Measurements from ENCODE around the gene SLC7A5. TPM values are rescaled to one million over a fixed set of nuclear protein-coding genes. Genes with fewer than 3 reads are reported as not detected.

Gene SLC7A5
- total and polyA plus RNA-seq, 2 of the 13 experiments (the other 11 are each of a cell fraction or from before 2014, with no cell fraction given): 79.6 to 155 TPM

- TF ChIP-seq RERE (CRISPR knock-in tag; IDR thresholded peaks at IDR 0.05; ENCODE audit: low read depth): peak; percentile 65; the same call in 1 of the 2 replicates
- peak; percentile 94 for TF ChIP-seq ZNF543 (CRISPR knock-in tag; IDR thresholded peaks at IDR 0.05)
- TF ChIP-seq ZNF407 (CRISPR knock-in tag; IDR thresholded peaks at IDR 0.05; ENCODE audit: not compliant biosample characterization): peak; percentile 66
- TF ChIP-seq PAX8 (CRISPR knock-in tag; IDR thresholded peaks at IDR 0.05; ENCODE audit: borderline replicate concordance): peak; percentile 27; the same call in 1 of the 2 replicates
- TF ChIP-seq MYC (CRISPR knock-in tag; IDR thresholded peaks at IDR 0.05; ENCODE audit: borderline replicate concordance): peak; percentile 80; the same call in 1 of the 2 replicates
- peak; percentile 66; the same call in 1 of the 2 replicates for TF ChIP-seq ZNF275 (CRISPR knock-in tag; IDR thresholded peaks at IDR 0.05; ENCODE audit: borderline replicate concordance)
- TF ChIP-seq ZNF558 (CRISPR knock-in tag; IDR thresholded peaks at IDR 0.05; ENCODE audit: borderline replicate concordance): no peak
- no peak for TF ChIP-seq SNRNP70 (IDR thresholded peaks at IDR 0.05; ENCODE audit: low read depth, low read length)
- peak; percentile 85; the same call in 1 of the 2 replicates for TF ChIP-seq MAZ (IDR thresholded peaks at IDR 0.05; ENCODE audit: borderline replicate concordance, low read depth, low read length)
- TF ChIP-seq MAZ (CRISPR knock-in tag; IDR thresholded peaks at IDR 0.05; ENCODE audit: low read depth): no peak; the same call in none of the 2 replicates
These were observed 21.3 kb downstream of the SLC7A5 start (continued) for GRCh38 chr16:87847785-87848675.
